T follicular helper cell (primary cell): ENCODE data around the gene GOLGB1.
"Not testable (repeated sequence)": the region's sequence is repeated elsewhere in the genome, so short reads cannot be mapped to it uniquely, and the experiment has no call there.

Source experiments
- DNase-seq: peaks from one replicate; pipeline ENCODE4 v3.0.0-alpha.2; 2020; ENCODE audit warnings: low read depth

The GOLGB1 gene

GRCh38 chr3:121690777-121691405 is 58.6 kb downstream of the GOLGB1 start:
- no peak for DNase-seq

- DNase-seq = not testable (repeated sequence)
Measured at GRCh38 chr3:121688747-121689146, 60.8 kb downstream of the GOLGB1 start.

GRCh38 chr3:121681792-121682191 is 67.7 kb downstream of the GOLGB1 start:
- no peak for DNase-seq

- no peak for DNase-seq
Measured at GRCh38 chr3:121677141-121677540, 72.4 kb downstream of the GOLGB1 start.

- no peak for DNase-seq
Measured at GRCh38 chr3:121670676-121671075, 78.9 kb downstream of the GOLGB1 start.

GRCh38 chr3:121667333-121667732 is 82.2 kb downstream of the GOLGB1 start:
- no peak for DNase-seq

- no peak for DNase-seq
Measured at GRCh38 chr3:121665488-121665887, 84.1 kb downstream of the GOLGB1 start.

GRCh38 chr3:121663171-121663847 is 86.2 kb downstream of the GOLGB1 start:
- DNase-seq = no peak

GRCh38 chr3:121662742-121663141 is 86.8 kb downstream of the GOLGB1 start:
- DNase-seq = no peak

- no peak for DNase-seq
Measured at GRCh38 chr3:121661376-121661775, 88.2 kb downstream of the GOLGB1 start.

GRCh38 chr3:121660356-121661171 is 89.0 kb downstream of the GOLGB1 start, which contains the start of gene HCLS1:
Gene HCLS1, minus strand, starts transcription at chr3:121660903. Its CDS starts 2,556 bp downstream, at chr3:121658347.
- DNase-seq = peak; percentile 59

- no peak for DNase-seq
Measured at GRCh38 chr3:121659586-121659985, 90.0 kb downstream of the GOLGB1 start.

- no peak for DNase-seq
Measured at GRCh38 chr3:121658716-121659435, 90.7 kb downstream of the GOLGB1 start.

- DNase-seq = no peak
Measured at GRCh38 chr3:121654493-121655385, 94.8 kb downstream of the GOLGB1 start.

- DNase-seq = no peak
Measured at GRCh38 chr3:121651684-121652083, 97.9 kb downstream of the GOLGB1 start.

- DNase-seq = no peak
Measured at GRCh38 chr3:121649645-121650044, 99.9 kb downstream of the GOLGB1 start.

- DNase-seq = no peak
Measured at GRCh38 chr3:121648219-121648958, 101.2 kb downstream of the GOLGB1 start.

- DNase-seq = no peak
Measured at GRCh38 chr3:121645054-121645453, 104.5 kb downstream of the GOLGB1 start.

GRCh38 chr3:121642601-121643314 is 106.8 kb downstream of the GOLGB1 start:
- DNase-seq = no peak

- no peak for DNase-seq
Measured at GRCh38 chr3:121641127-121641526, 108.4 kb downstream of the GOLGB1 start.
